VCaP (cell line): ENCODE data around the gene TSPAN2.

Source experiments
- H3K27ac ChIP-seq: fragments of 450-650 bp; 2 replicates; pipeline ENCODE4 v1.5.1; 2017
- TF ChIP-seq, protein P1 (sequence below): fragments of 450-650 bp; conservative IDR thresholded peaks from 2 replicates; pipeline ENCODE4 v1.5.1; 2017; ENCODE audit warnings: mild to moderate bottlenecking, moderate library complexity

TSPAN2 gene

DNA sequence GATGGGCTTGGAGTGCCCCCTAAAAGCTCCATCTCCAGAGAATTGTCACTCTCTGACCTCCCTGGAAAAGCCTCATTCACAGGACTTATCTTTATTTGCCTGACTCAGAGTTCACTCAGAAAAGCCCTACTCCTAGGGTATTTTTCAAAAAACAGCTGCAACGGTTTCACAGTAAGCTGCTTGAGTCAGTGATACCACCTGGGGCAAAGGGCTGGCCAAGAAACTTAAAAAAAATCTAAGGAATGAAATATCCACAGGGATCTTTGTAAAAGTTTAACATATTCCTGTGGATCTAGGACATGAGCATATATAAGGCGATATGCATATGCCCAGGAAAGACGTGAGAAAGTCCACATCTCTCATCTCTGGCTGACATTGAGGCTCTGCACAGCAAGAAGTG, 33.8 kb upstream of the TSPAN2 start:
- H3K27ac ChIP-seq: no peak overlapping the region
- TF ChIP-seq, protein P1, sequence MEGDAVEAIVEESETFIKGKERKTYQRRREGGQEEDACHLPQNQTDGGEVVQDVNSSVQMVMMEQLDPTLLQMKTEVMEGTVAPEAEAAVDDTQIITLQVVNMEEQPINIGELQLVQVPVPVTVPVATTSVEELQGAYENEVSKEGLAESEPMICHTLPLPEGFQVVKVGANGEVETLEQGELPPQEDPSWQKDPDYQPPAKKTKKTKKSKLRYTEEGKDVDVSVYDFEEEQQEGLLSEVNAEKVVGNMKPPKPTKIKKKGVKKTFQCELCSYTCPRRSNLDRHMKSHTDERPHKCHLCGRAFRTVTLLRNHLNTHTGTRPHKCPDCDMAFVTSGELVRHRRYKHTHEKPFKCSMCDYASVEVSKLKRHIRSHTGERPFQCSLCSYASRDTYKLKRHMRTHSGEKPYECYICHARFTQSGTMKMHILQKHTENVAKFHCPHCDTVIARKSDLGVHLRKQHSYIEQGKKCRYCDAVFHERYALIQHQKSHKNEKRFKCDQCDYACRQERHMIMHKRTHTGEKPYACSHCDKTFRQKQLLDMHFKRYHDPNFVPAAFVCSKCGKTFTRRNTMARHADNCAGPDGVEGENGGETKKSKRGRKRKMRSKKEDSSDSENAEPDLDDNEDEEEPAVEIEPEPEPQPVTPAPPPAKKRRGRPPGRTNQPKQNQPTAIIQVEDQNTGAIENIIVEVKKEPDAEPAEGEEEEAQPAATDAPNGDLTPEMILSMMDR: no peak

DNA sequence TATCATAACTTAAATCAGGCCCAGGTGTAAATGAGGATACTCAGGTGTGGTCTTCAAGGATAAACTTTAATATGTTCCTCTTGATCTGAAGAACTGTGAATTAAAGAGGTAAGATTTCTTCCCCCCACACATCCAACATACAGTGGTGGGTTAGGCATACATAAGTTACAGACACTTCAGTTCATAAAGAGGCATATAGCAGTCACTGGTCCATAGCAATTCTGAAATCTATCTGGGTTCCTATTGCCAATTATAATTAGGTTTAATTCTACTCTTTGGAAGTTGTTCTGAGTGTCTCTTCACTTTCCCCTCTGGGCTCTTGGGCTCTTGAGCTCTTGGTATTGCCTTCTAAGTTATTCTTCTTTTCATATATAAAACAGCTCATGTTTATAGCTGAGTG, 32.5 kb upstream of the TSPAN2 start:
- H3K27ac ChIP-seq: no peak overlapping the region
- TF ChIP-seq, protein P1: no peak

DNA sequence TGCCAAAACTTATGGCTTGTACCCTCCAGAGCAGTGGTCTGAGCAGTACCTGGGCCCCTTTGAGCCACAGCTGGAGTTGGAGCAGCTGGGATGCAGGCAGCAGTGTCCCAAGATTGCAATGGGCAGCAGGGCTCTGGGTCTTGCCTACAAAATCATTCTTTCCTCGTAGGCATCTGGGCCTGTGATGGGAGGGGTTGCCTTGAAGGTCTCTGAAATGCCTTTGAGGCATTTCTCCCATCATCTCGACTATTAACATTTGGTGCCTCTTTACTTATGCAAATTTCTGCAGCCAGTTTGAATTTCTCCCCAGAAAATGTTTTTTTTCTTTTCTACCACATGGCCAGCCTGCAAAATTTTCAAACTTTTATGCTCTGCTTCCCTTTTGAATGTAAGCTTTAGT, 31.0 kb upstream of the TSPAN2 start:
- H3K27ac ChIP-seq: no peak overlapping the region
- TF ChIP-seq, protein P1: no peak

DNA sequence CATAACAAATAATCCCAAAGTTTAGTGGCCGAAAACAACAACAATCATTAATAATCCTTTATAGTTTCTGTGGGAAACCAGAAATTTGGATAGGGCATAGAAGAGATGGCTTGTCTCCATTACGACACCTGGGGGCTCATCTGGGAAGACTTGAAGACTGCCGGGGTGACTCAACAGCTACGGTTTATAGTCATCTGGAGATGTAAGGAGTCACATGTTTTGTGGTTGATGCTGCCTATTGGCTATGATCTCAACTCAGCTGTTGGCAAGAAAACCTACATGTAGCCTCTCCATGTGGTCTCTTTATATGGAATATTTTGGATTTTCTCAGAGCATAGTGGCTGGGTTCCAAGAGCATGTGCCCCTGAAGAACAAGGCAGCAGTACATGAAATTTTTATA, 29.3 kb upstream of the TSPAN2 start:
- TF ChIP-seq, protein P1: no peak
- H3K27ac ChIP-seq: no peak overlapping the region

DNA sequence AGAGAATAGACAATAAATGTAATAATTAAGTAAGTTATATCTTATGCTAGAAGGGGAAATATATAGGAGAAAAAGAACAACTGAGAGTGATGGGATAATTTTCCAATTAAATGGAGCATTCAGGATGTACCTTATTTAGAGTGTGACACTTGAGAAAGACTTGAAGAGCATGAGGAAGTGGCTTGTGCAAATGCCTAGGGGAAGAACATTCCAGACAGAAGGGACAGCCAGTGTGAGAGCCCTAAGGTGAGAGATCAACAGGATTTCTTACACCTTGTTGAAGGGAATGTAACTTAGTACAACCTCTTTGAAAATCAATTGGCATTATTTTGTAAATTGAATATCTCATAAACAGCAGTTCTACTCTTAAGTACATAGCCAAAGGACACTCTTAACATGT, 28.8 kb upstream of the TSPAN2 start:
- H3K27ac ChIP-seq: no peak overlapping the region
- TF ChIP-seq, protein P1: no peak

DNA sequence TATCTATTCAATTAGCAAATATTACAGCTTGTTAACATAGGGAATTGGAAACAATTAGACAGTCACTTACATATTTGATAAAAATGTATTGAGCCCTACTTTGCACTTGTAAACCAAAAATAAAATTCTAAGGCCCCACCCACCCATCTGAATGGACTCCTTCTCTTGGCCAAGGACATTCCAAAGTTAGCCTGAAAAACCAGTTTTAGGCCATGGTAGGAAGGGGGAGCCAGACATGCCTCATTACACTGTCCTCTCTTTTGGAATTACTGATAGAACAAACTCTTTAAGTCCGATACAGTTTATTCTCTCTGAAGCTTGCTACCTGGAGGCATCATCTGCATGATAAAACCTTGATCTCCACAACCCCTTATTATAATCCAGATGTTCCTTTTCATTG, 28.0 kb upstream of the TSPAN2 start:
- H3K27ac ChIP-seq: no peak overlapping the region

DNA sequence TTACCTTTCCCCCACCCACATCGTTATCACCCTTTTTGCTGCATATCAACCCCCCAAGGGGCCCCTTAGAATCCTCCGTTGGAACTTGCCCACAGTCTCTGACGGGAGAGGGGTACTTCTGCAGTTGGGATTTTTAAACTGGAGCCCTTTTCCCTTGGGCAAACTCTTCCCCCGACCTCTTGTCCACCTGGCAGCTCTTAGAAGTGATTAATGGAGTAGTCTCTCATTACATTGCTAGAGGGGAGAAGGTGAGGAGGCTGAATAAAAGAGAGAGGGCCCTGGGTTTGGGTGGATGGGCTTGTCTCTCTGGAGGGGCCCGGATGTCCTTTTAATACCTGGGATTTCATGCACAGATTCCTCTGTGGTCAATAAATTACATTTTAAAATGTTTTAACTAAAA, 27.2 kb upstream of the TSPAN2 start:
- TF ChIP-seq, protein P1: no peak
- H3K27ac ChIP-seq: no peak overlapping the region

More for the DNA sequence above, 28.0 kb upstream of the TSPAN2 start:
- TF ChIP-seq, protein P1: no peak
